AG09319 (cell line): ENCODE results near the gene EPHB1.

Experiments used
- DNase-seq: peaks from one replicate; pipeline ENCODE4 v3.0.0-alpha.2; 2010; ENCODE audit warnings: low read depth; ENCODE audit errors: extremely low read depth
- TF ChIP-seq, protein P1 (sequence below): IDR thresholded peaks from 2 replicates; pipeline ENCODE4 v1.5.1; 2011; ENCODE audit warnings: low read depth, mild to moderate bottlenecking, inconsistent platforms, low read length, moderate library complexity

The EPHB1 gene

GRCh38 chr3:135078283-135078682 is 283.2 kb downstream of the EPHB1 start:
- no peak for DNase-seq
- TF ChIP-seq, protein P1, sequence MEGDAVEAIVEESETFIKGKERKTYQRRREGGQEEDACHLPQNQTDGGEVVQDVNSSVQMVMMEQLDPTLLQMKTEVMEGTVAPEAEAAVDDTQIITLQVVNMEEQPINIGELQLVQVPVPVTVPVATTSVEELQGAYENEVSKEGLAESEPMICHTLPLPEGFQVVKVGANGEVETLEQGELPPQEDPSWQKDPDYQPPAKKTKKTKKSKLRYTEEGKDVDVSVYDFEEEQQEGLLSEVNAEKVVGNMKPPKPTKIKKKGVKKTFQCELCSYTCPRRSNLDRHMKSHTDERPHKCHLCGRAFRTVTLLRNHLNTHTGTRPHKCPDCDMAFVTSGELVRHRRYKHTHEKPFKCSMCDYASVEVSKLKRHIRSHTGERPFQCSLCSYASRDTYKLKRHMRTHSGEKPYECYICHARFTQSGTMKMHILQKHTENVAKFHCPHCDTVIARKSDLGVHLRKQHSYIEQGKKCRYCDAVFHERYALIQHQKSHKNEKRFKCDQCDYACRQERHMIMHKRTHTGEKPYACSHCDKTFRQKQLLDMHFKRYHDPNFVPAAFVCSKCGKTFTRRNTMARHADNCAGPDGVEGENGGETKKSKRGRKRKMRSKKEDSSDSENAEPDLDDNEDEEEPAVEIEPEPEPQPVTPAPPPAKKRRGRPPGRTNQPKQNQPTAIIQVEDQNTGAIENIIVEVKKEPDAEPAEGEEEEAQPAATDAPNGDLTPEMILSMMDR = no peak

- no peak for DNase-seq
- TF ChIP-seq, protein P1 = no peak
Measured at GRCh38 chr3:135079095-135079494, 284.0 kb downstream of the EPHB1 start.

- no peak for DNase-seq
- TF ChIP-seq, protein P1 = no peak
Measured at GRCh38 chr3:135081451-135081850, 286.4 kb downstream of the EPHB1 start.

DNA sequence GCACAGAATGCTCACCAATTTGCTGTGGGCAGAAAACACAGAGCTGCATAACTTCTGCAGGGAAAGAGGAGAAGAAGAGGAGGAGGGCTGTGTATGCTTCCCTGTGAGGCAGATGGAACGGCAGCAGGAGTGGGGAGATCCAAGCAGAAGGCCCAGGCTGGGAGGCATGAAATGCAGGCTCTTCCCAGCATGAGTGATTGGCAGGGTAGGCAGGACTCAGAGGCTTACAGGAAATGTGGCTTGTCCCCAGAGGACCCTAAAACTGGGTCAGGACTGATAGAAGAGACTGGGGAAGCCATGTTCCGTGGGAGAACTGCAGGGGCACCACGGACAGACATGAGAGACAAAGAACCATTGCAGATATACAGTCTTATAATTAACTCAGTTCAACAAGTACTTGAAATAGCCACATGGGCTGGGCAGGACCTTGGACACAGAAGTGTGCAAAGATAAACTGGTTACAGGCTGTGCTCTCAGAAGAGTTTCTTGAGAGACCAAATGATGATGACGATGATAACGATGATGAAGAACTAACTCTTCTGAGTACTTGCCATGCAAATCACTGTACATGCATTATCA is 286.9 kb downstream of the EPHB1 start:
- DNase-seq = no peak
- TF ChIP-seq, protein P1 = no peak

DNA sequence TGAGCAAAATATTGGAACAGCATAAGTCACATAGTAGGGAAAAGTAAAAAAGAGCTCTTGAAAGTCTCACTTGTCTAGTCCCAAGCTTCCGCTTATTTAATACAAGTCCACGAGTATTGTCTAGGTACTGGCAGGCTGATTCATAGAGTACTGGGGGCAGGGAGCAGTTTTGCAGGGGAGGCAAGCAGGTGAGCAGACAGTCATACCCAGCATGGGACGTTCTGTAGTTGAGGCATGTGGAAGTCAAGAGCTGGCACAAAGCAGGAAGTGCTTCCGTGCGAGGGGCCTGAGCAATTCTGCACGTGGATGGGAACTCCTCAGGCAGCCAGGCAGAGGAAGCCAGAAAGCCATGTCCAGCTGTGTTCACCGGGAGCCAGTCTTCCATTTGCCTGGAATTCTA is 287.6 kb downstream of the EPHB1 start:
- TF ChIP-seq, protein P1 = no peak

DNA sequence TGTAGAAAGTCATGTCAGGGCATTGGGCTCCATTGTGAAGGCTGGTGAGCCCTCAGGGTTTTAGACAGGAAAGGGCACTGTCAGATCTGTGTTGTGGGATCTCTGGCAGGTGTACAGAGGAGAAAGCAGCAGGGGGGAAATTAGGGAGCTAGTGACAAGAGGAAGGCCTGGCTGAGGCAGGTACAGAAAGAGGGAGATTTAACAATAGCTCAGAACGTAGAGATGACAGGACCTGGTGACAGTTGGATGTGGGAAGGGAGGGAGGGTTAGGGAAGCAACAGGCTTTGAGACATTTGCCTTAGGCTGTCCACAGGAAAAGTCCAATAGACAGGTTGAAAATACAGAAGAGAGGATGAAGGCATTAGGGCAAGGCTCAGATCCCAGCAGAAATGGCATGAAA is 288.1 kb downstream of the EPHB1 start:
- no peak for DNase-seq

More for the DNA sequence above, 287.6 kb downstream of the EPHB1 start:
- no peak for DNase-seq

DNA sequence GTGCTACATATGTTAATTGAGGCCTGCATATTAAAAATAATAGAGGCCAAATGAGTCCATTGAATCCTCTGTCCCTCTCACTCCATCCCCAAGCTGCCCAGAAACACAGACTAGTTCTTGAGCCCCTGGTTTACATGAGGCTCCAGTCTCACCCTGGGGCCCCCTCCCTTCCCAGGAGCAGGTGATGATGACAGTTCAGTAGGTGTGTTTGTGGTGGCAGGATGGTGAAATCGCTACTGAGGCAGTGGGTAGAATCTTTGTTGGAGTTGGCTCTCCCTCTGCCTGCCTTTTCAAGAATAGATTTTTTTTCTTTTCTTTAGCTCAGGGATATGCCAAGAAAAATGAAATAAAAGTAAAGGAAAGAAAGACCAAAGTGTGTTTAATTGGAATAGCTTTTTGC is 288.7 kb downstream of the EPHB1 start:
- TF ChIP-seq, protein P1 = no peak
- DNase-seq = no peak

More for the DNA sequence above, 288.1 kb downstream of the EPHB1 start:
- TF ChIP-seq, protein P1 = no peak
